WERI-Rb-1 (cell line): ENCODE results near the gene MIPEP.

Experiments used
- DNase-seq: peaks from one replicate; pipeline ENCODE4 v3.0.0-alpha.2; 2020
- H3K27ac ChIP-seq: fragments of 250-450 bp; sonication (Bioruptor Pico); 2 replicates; pipeline ENCODE4 v1.5.1; 2020; ENCODE audit warnings: mild to moderate bottlenecking, moderate library complexity
- H3K27me3 ChIP-seq: fragments of 250-450 bp; sonication (Bioruptor Pico); 2 replicates; pipeline ENCODE4 v1.5.1; 2021; ENCODE audit warnings: mild to moderate bottlenecking, low read depth, moderate library complexity; ENCODE audit not compliant: insufficient read depth, severe bottlenecking
- H3K36me3 ChIP-seq: fragments of 250-450 bp; sonication (Bioruptor Pico); 2 replicates; pipeline ENCODE4 v1.5.1; 2020; ENCODE audit warnings: mild to moderate bottlenecking, moderate library complexity
- H3K4me3 ChIP-seq: 2 replicates; pipeline ENCODE4 v1.5.1; 2011; ENCODE audit warnings: low read depth, mild to moderate bottlenecking, control low read depth, low read length
- H3K9me3 ChIP-seq: fragments of 250-450 bp; sonication (Bioruptor Pico); 2 replicates; pipeline ENCODE4 v1.5.1; 2021; ENCODE audit warnings: mild to moderate bottlenecking, moderate library complexity; ENCODE audit not compliant: severe bottlenecking
- TF ChIP-seq, protein P1 (sequence below): IDR thresholded peaks from 2 replicates; pipeline ENCODE4 v1.5.1; 2011; ENCODE audit warnings: low read depth, mild to moderate bottlenecking, control low read depth, inconsistent platforms, low read length

Gene MIPEP

DNA sequence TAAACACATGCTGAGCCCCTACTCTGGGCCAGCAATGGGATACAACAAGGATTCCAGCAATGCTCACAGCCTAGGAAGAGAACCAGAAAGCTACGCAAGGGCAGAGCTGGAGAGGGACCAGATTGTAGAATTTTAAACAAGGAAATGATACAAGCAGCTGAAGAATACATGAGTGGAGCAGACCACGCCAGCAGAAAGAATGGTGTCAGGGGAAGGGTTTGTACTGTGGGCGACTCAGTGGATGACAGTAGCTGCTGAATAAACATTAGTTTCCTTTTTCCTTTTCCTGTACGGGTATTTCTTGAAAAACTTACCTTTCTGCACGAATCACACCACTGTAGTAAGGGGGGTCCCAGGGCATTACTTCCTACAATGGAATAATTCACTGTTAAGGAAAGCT, 30.7 kb downstream of the MIPEP start:
- TF ChIP-seq, protein P1, sequence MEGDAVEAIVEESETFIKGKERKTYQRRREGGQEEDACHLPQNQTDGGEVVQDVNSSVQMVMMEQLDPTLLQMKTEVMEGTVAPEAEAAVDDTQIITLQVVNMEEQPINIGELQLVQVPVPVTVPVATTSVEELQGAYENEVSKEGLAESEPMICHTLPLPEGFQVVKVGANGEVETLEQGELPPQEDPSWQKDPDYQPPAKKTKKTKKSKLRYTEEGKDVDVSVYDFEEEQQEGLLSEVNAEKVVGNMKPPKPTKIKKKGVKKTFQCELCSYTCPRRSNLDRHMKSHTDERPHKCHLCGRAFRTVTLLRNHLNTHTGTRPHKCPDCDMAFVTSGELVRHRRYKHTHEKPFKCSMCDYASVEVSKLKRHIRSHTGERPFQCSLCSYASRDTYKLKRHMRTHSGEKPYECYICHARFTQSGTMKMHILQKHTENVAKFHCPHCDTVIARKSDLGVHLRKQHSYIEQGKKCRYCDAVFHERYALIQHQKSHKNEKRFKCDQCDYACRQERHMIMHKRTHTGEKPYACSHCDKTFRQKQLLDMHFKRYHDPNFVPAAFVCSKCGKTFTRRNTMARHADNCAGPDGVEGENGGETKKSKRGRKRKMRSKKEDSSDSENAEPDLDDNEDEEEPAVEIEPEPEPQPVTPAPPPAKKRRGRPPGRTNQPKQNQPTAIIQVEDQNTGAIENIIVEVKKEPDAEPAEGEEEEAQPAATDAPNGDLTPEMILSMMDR = no peak
- no peak for DNase-seq

DNA sequence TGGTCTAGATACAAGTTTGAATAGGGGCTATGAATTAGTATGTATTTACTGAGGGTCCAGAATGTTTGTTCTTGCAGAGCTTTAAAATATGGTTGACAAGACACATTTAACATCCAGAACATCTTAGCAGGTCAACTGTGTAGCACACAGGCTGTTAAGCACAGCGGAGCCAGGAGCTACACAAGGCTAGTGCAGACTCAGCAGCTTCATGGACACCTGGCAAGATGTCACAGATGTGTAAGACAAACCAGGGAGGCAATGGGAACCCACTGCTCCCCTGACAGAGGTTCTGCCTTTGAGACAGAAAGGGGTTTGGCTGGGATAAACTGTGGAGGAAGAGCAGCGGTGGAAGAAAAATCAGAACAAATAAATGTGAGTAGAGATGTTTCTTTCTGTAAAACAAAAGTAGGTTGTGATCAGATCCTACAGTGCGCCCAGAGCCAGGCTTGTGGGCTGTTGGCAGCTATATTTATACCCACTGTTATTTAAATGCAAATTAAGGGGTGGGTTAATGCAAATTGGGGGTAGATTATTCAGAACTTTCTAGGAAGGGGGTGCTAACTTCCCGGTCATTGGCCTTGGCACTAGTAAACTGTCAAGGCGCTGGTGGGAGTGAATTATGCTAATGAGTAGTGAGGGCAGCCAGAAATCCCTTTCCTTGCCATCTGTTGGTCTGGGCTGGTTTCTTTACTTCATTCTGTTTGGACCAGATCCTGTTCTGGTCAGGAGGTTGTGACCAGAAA, 33.0 kb downstream of the MIPEP start:
- Histone ChIP-seq H3K36me3 (0 out of 2 replicates have a peak, but pooled peaks cover 2% of the 10 kb centered on the region), H3K27ac (peak overlapping the region; percentile 51), H3K9me3 (no peaks in the 10 kb centered on the region), H3K4me3 (no peak overlapping the region), H3K27me3 (no peaks in the 10 kb centered on the region)
- DNase-seq = peak; percentile 75
- TF ChIP-seq, protein P1 = no peak

More for the DNA sequence above, 30.7 kb downstream of the MIPEP start:
- Histone ChIP-seq H3K36me3 (0 out of 2 replicates have a peak, but pooled peaks cover 2% of the 10 kb centered on the region), H3K4me3 (no peak overlapping the region), H3K27me3 (no peaks in the 10 kb centered on the region), H3K9me3 (no peaks in the 10 kb centered on the region), H3K27ac (no peak overlapping the region)

DNA sequence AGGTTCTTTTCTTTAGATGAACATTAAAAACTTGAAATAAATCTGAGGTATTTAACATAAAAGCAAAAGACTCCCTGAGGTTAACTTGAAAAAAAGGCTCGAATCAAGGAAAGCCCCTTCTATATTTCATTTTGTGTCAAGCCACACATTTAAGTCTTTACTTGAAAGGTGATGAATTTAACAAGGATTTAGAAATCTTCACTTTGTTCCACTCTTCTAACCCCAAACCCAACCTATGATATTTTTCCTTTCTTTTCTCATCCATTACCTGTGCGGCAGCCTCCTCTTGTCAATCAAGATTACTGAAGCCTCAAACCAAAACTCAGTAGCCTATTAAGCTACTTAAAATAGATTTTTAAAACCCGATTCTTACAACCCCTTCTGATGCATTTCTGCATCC, 33.8 kb downstream of the MIPEP start:
- Histone ChIP-seq H3K9me3 (no peaks in the 10 kb centered on the region), H3K27me3 (no peaks in the 10 kb centered on the region), H3K4me3 (no peak overlapping the region), H3K27ac (no peak overlapping the region; the same call in 1 of the 2 replicates), H3K36me3 (0 out of 2 replicates have a peak, but pooled peaks cover 2% of the 10 kb centered on the region)
- TF ChIP-seq, protein P1 = no peak
- no peak for DNase-seq

DNA sequence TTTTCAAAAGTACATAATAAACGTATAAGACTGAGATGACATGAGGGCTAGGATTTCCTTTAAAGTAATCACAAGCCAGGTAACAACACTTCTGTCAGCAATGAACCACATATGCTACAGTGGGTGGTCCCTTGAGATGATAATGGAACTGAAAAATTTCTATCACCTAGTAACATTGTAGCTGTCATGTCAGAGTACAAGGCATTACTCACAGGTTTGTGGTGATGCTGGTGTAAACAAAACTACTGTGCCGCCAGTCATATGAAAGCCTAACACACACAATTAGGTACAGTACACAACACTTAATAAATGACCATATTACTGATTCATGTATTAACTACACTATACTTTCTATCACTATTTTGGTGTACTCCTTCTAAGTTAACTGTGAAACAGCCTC, 36.8 kb downstream of the MIPEP start:
- 0 out of 2 replicates have a peak, but pooled peaks cover under 1% of the 10 kb centered on the region for H3K36me3 ChIP-seq
- TF ChIP-seq, protein P1 = no peak
- no peak for DNase-seq

DNA sequence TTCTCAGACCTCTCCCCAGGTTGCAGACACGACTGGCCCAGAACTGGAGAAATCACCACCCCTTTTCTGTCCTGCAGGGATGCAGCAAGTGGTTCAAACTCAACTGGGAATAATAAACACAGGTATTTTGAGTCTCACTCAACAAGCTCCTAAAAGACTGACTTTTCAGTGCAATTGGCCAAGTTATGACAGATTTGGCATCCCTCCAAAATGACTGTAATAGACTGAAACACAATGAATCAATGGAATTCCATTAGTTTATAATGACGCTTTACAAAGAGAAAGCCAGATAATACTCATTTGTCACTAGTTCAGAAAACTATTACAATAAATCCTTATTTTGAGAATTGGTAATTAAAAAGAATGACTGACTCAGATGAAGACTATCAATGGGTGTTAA, 38.1 kb downstream of the MIPEP start:
- no peaks in the 10 kb centered on the region for H3K9me3 ChIP-seq
- H3K36me3 ChIP-seq = no peaks in the 10 kb centered on the region
- no peaks in the 10 kb centered on the region for H3K27me3 ChIP-seq
- H3K4me3 ChIP-seq = no peak overlapping the region
- no peak overlapping the region for H3K27ac ChIP-seq
- no peak for DNase-seq
- TF ChIP-seq, protein P1 = no peak

More for the DNA sequence above, 36.8 kb downstream of the MIPEP start:
- Histone ChIP-seq H3K4me3 (no peak overlapping the region), H3K27me3 (no peaks in the 10 kb centered on the region), H3K9me3 (no peaks in the 10 kb centered on the region), H3K27ac (no peak overlapping the region)
